Measurements from ENCODE around the gene THRB.

THRB gene

GRCh38 chr3:24373198-24373959 is 121.3 kb downstream of the THRB start:
- ATAC-seq, result no peak

- no peak for ATAC-seq
These were observed 122.0 kb downstream of the THRB start for GRCh38 chr3:24372559-24373197.

DNA sequence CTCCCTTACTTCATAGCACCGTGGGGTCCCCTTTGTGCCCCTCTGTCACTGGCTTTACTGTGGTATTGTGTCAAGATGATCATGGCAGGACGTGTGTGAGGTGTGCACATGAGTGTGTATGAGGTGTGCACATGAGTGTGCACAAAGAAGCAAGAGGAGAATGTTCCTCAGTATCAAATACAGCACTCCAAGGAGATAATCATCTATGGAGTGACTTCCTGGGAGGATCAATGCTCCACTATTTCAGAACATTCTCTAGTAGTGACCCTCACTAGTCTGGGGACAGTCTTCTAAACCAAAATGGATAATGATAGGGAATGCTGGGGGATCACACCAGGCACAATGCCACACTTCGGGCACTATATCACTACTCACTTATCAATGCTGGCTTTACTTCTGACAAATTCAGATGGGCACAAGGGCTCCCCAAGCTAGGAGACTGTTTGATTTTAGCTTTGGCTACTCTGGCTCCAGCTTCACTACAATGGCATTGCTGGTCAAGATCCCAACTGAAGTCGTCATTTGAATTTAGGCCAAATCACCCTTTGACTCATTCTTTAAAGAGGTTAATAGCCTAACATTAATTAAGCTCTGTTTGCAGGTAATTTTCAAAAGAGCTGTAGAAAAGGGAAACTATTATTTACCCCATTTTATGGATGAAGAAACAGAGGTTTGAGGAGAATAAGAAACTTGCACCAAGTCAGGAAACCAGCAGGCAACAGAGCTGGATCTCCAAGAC is 124.1 kb downstream of the THRB start:
- ATAC-seq, result no peak

DNA sequence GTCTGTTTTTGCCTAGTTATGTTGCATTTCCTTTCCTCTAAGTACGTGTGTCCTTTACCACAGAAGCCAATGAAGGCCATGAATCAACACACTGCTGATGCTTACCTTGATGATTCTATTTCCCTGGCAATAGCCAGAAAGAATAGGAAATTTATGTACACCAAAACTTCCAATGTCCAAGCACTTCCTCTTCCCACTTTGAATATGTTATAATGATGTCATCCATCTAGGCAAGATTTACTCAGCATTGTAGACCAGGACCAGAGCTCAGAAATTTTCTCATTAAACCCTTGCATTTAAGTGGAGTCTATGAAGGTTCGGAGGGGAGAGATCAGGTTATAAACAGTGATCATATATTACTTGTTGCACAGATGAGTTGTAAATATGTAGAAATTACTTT is 126.0 kb downstream of the THRB start:
- ATAC-seq, result no peak

GRCh38 chr3:24367664-24368264 is 126.9 kb downstream of the THRB start:
- ATAC-seq, result no peak

GRCh38 chr3:24367216-24367615 is 127.4 kb downstream of the THRB start:
- ATAC-seq, result no peak

DNA sequence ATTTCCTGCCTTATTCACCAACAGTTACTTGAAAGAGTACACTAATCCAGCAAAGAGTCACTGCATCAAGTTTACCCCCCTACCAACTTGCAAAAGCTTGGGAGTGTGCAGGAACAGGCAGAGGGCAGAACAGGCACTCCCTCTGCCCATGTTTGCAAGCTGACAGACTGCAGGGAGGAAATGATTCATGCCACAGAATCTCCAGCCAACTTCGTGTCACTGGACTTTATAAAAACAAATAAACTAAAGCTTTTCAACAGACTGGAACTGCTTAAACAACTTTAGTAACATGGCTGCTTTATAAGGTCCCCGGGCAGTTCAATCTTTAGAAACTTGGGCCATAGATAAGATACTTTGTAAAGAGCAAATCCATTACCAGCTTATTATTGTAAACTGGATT is 129.5 kb downstream of the THRB start:
- ATAC-seq, result no peak

DNA sequence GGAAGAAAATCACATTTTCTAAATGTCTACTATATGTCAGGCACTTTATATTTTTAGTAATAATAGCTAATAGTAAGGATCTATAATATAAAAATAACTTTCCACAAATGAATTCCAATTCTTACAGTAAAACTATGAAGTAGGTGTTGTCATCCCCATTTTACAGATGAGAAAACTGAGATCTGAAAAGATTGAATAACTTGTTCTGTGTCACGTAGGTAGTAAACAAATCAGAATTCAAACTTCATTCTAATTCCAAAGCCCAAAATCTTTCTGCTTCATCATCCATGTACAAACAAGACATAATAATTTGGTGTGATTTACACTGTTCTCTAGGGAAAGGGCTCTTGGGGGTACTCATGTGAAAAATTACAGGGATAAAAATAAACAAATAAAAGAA is 130.3 kb downstream of the THRB start:
- ATAC-seq, result no peak

GRCh38 chr3:24363242-24363641 is 131.4 kb downstream of the THRB start:
- ATAC-seq, result no peak

- ATAC-seq, result no peak
These were observed 133.0 kb downstream of the THRB start for GRCh38 chr3:24361623-24362022.

DNA sequence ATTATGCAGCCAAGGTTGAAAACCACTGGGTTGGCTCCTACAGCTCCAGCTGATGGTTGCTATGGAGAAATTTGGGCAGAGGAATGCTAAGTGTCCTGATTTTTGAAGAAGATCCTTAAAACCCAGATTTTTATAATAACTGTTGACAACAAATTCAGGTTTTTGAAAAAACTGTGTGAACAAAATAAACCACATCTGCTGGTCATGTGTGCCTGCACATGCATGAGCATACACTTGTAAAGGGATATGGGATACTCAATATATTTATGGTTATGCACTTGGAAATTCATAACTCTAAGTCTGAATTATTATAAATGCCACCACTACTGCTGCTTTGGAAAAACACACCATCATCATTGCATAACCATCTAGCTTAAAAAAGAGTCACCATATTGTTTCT is 133.7 kb downstream of the THRB start:
- no peak for ATAC-seq

GRCh38 chr3:24359645-24360462 is 134.8 kb downstream of the THRB start:
- ATAC-seq, result no peak

- no peak for ATAC-seq
These were observed 135.5 kb downstream of the THRB start for GRCh38 chr3:24359102-24359501.

DNA sequence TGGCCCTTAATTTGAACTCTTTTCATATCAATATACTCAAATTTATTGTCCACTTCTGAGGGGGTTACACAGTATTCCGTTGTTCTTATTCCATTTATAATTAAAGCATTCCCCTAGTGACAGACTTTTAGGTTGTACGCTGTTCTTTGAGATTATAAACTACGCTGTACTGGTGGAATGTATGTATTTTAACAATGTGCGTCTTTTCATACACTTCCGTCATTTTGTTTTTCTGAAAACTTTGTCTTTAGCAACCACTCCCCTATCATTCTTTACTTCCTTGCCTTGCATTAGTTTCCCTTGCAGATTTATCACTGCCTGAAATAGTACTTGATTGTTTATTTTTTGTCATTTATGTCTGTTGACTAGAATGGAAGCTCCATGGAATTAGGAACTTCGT is 137.0 kb downstream of the THRB start:
- no peak for ATAC-seq

- ATAC-seq, result no peak
These were observed 138.8 kb downstream of the THRB start for GRCh38 chr3:24355806-24356205.

DNA sequence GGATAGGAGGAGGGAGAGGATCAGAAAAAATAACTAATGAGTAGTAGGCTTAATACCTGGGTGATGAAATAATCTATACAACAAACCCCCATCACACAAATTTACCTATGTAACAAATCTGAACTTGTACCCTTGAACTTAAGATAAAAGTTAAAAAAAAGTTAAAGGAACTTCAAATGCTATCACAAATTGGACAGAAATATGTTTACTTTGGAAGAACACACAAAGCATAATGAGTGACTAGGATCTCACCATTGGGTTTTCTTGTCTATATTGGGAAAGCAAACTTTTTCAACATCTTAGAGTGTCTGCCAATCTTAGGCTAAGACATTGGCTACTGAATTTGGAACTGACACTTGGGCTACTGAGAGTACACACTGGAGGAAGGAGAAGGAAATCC is 140.4 kb downstream of the THRB start:
- no peak for ATAC-seq

- ATAC-seq, result no peak
These were observed 141.6 kb downstream of the THRB start for GRCh38 chr3:24352893-24353553.

DNA sequence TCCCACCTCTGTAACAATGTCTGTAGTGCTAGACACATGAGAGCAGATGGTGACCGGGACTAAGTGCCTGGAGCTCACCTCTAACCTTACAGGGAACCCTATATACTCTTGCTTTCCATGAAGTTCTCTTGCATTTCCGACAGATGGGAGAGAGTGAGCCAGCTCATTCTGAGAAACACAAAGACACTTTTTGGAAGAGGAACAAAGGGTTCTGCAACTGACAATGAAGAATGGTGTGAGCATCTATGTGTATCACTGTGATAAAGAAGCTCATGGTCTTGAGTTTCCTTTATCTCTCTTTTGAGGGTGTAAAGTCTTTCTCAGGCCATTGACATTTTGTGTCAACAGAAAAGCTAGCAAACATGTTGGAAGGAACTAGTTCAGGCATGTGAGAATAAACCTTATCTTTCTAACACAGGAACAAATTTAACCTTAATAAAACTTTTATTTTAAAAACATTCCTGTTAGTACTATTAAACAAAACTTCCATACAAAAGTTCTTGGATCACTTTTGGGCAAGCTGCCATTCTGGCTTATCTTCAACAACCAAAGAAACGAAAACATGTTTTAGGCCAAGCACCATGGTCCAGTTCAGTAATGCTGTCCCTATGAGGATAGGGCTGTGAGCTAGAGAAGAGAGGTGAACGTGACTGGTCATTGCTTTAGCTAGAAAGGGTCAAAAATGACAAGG is 142.7 kb downstream of the THRB start:
- no peak for ATAC-seq

DNA sequence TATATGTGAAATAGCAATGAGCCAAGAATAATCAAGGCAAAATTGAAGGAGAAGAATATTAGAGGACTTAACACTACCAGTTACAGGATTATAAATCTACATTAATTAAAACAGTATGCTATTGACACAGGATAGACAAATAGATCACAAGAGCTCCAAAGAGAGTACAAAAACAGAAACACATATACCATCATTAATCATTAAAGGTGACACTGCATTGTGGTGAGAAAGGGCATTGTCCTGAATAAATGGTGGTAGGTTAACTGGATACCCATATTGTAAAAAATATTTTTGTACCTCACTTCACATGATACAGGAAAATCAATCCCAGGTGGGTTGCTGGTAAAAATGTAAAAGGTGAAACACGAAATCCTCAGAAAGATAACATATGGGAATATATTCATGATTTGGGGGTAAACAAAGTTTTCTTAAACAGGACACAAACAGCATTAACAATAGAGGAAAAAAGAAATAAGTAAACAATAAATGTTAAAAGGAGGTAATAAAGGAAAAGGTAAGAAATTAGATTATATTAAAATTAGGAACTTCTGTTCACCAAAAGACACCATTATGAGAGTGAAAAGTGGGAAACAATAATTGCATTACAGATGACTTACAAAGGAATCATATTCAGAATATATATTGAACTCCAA is 145.2 kb downstream of the THRB start:
- ATAC-seq, result no peak

GRCh38 chr3:24348348-24348747 is 146.3 kb downstream of the THRB start:
- ATAC-seq, result no peak
